ENCODE measurements around the gene CNTN4.

The CNTN4 gene

DNA sequence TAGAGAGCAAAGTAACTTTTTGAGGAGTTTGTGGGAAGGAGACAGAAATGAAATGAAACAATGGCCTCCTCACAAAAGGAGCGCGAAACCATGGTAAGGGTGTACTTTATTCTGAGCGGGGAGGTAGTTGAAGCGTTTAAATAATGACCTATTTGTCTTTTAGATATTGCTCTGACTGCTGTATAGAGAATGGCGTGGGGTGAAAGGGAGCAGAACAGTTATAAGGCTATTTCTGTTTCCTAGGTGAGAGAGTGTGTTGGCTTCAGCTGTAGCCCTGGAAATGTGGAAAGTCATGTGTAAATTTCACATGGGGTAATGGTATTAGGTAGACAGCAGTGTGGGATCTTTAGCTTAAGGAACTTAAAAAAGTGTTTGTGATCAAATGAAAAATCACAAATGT lies 54.9 kb downstream of the CNTN4 start:
- DNase-seq, result no peak

DNA sequence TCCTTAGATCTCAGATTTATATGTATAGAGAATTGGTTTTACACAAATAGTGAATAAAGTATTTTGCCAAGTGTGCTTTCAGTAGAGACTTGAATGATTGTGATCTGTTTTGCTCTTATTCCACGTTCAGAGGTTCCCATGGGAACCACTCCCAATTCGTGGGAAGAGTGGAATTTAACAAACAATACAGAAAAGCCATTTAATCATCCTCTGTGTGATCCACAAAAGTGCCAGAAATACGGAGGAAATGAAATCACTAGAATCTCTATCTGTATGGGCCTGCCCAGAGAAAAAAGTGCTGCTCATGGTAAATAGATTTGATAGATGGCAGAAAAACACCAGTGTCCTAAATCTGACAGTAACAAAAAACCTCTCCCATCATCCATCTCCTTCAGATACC lies 56.0 kb downstream of the CNTN4 start:
- no peak for DNase-seq

DNA sequence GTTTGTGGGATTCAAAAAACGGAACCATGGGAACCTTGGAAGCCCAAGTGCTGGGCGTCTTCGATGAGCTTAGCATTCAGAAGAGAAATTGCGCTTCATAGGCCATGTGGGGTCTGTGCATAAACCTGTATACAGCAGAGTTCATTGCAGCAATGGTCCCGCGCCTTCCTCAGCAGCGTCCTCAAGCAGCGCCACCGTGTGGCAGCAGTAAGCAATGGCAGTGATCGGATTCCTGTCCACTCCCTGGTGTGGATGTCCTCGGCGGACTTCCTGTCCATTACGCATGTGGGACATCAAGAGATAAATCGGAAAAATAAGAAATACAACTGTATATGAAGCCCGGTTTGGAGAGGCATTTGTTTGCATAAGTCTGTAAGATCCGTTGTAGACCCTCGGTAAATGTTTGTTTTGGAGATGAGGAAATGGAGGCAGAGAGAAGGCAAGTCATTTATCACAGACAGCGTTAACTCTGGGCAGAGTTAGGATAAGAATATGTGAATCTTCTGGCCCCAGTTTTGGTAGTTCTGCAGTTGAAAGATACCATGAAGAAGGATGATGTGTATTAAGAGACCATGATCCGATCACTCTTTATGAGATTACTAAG lies 57.7 kb downstream of the CNTN4 start:
- DNase-seq, result no peak

DNA sequence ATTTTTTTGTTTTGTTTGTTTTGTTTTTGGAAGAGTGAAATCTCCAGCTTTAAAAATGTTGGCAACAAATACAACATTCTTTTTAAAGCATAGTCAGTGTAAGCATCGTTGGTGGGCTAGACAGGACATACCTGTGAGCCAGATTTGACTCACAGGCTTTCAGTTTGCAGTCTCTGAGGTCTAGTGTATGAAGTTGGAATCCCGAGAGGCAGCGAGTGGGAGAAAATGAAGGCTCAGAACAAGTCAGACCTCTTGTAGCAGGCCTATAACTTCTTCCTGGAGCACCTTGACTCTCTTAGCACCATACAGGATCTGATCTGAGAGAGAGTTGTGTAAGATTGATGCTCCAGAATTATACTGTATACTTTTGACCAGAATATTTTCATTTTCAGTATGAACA lies 60.2 kb downstream of the CNTN4 start:
- no peak for DNase-seq

DNA sequence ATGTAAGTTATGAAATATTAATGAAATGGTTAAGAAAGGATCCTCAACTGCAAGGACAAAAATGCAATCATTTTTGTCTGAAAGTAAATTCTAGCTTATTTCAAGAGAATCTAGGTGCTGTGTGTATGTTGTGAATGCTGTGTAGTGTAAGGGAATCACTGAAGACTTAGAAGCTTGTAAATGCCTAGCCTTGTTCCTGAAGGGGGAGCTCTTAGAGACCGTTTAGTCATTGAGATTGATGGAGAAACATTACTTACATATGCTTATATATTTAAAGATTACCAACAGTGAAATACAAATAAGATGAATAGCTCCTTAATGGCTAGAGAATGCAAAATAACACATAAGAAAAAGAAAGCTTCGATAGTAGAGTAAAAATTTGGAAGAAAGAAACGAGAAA lies 67.9 kb downstream of the CNTN4 start:
- no peak for DNase-seq

DNA sequence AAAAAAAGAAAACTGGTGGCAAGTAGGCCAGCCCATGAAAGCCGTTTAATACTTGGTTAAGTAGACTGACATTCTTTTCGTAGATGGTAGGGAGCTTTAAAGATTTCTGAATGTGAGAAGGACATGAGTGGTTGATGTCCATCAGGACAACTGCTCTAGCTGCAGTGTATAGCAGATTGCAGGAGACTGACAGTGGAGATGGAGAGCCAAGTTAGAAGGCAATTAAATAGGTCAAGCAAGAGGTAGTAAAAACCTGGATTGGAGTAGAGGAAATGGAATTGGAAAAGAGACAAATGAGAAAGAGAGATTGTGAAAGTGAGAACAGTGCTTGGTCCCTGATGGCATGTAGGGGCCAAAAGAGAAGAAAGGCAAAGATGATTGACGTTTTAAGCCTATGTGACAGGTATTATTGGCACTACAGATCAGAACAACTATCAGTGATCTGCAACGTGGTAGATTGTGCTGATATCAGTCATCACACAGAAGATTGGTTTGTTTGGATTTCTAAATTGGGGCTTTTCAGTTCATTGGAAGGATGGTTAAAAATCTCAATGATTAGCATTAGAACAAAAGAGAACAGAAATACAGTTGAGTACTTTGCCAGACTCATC lies 74.0 kb downstream of the CNTN4 start:
- no peak for DNase-seq

DNA sequence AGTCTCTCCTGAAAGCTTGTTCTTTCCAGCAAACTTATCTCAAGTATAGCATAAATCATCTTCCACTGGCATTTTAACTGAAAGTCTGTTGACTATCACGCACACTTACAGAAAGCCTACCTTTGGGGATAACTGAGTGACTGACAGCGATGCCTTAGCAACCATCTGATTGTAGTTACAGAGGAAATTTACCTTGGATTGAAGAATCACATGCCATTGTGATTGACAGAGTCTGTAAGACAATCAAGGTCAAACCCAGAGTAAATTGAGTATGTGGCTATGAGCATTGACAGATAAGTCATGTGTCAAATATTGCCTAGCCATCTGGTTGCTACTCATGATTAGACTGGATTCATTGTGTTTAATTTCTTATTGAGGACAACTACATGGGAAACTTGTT lies 82.0 kb downstream of the CNTN4 start:
- DNase-seq, result no peak

DNA sequence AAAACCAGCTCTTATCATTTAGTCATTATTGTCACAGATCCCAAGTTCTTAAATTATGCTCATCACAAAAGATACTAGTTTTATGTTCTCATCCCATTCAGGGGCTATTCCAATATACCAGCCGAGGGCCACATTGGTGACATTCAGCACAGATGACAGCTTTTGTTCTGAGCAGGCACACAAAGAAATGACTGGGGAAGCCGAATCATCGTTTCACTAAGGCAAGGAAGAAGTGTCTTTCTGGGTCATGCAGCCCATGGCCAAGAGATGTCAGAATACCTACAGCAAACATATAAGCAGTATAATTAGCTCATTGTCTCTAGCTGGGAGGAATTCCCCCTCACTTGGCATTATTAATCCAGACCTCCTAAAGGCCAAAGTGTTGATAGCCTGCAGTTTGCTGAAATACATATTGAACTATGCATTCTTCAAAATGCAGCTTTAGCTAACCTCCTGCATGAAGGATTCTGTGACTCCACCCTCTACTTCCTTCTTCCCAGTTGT lies 100.2 kb downstream of the CNTN4 start:
- DNase-seq, result no peak

DNA sequence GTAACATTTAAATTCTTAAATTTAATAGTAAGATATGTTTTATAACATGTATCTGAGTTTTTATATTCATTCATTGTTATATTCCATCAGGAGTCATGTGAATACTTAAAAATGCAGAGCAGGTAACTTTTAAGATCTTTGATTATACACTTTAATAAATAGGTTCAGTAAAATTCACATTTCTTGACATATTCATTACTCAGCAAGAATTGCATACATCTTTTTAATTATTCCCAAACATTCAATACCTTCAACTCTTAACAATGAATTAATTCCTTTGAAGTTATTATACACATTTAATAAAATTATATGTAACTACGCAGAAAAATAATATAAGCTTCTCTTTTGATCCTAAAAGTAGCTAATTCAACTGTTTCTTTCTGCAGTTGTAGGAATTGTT lies 105.4 kb downstream of the CNTN4 start:
- DNase-seq, result no peak

DNA sequence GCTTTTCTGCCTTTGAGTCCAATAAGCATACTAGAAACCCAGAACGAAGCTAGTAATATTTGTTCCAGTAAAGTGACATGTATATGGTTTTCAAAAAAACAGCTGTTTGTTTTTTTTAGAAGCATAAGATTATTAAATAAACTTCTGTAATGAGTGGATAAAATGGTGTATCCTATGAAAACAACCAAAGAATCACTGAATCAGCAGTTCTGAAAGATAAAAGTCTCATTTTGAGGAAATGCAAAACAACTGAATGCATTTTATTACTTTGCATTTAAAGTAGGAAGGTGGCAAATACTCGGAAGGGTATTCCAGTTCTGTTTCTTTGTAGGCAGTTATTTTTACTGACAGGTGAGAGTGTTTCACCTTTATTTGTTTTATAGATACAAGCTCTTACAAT lies 107.0 kb downstream of the CNTN4 start:
- DNase-seq, result no peak

DNA sequence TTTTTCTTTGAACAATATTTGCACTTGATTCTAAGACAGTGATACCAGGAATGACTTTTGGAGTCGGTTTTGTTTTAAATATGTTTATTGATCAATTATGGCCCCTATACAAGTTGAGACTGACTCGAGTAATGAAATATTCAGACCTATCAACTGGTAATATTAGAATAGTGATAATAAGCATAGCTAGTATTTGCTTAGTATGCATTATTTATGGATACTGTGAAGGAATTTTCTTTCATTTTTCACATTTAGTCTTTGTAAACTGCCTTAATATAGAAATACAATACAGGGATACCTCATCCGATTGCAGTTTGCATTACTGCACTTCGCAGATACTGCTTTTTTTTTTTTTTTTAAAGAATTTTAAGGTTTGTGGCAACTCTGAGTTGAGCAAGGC lies 107.9 kb downstream of the CNTN4 start:
- DNase-seq, result no peak

DNA sequence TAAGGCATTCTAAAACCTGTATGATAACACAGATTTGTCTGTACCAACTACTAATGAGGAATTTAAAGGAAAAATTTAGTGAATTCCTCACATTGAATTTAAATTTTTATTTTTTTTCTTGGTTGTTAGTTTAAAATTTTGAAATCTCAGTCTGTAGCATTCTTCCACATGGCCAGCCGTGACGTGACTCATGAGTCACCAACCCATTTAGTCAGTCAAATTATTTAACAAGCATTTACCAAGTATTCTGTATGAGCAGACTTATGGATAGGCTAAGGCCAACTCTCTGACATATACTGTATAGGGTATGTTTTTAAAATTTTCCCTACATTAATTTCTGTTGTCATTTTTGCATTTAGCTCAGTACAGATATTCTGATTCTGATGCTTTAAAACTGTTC lies 112.9 kb downstream of the CNTN4 start:
- no peak for DNase-seq

DNA sequence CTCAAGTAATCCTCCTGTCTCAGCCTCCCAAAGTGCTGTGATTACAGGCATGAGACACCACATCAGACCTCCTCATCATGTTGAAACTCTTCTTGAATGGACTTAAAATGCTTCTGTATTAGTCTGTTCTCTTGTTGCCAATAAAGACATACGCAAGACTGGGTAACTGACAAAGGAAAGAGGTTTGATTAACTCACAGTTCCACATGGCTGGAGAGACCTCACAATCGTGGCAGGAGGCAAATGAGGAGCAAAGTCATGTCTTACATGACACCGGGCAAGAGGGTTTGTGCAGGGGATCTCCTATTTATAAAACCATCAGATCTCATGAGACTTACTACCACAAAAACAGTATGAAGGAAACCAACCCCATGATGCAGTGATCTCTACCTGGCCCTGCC lies 113.5 kb downstream of the CNTN4 start:
- DNase-seq, result no peak

DNA sequence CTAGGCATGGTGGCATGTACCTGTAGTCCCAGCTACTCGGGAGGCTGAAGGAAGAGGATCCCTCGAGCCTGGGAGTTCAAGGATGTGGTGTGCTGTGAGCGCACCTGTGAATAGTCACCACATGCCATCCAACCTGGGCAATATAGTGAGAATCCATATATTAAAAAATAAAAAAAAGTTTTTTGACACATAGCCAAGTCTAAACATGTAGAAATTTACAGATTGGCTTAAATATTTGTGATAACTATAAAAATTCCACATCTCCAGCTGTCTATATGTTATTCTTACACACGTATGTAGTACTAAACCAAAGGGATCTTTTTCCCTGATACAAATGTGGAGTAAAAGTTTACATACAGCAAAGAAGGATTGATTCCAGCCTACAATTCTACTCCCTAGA lies 119.7 kb downstream of the CNTN4 start:
- no peak for DNase-seq

DNA sequence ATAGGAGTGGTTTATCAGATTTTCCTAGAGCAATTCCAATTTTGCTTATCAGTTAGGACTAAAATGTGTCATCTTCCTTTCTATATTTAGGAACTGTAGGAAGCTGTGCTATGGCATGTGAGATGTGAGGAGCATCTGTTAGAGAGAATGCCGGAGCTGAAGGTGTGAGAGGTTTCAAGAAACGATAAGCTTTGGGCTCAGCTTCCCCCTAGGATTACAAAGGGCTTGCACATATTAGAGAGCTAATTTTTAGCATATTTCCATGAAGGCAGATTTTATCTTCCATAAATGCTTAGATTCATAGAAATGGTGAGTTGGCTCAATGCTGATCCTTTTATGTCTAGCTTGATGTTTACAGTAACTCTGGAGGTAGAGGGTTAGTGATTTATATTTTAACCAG lies 120.2 kb downstream of the CNTN4 start:
- DNase-seq, result no peak

DNA sequence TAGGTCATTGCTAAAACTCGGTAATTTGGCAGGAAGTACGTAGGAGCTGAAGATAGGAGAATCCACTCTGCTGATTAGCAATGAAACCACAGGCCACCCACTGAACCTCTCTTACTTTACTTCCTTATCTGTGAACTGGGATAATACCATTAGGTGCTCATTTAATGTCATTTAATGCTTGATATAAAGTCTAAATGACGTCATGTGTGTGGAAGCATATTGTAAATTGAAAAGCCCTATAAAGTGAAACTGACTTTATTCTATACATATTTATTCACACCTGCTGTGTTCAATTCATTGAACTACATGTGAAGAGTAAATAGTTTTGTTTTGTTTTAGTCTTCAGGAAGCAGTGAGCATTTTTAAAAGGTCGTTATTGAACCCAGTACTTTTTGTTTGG lies 137.5 kb downstream of the CNTN4 start:
- no peak for DNase-seq

DNA sequence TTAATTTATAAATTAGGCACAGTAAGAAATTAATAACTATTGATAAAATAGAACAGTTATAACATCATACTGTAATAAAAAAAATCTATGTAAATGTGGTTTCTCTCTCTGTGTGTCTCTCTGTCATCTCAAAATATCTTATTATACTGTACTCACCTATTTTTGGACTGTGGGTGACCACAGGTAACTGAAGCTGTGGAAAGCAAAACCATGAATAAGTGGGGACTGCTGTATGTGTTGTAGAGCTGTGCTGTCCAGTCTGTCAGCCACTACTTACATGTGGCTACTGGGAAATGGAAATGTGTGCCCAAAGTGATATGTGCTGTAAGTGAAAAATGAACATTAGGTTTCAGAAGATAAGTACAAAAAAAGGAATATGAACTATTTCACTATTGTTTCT lies 145.5 kb downstream of the CNTN4 start:
- no peak for DNase-seq

DNA sequence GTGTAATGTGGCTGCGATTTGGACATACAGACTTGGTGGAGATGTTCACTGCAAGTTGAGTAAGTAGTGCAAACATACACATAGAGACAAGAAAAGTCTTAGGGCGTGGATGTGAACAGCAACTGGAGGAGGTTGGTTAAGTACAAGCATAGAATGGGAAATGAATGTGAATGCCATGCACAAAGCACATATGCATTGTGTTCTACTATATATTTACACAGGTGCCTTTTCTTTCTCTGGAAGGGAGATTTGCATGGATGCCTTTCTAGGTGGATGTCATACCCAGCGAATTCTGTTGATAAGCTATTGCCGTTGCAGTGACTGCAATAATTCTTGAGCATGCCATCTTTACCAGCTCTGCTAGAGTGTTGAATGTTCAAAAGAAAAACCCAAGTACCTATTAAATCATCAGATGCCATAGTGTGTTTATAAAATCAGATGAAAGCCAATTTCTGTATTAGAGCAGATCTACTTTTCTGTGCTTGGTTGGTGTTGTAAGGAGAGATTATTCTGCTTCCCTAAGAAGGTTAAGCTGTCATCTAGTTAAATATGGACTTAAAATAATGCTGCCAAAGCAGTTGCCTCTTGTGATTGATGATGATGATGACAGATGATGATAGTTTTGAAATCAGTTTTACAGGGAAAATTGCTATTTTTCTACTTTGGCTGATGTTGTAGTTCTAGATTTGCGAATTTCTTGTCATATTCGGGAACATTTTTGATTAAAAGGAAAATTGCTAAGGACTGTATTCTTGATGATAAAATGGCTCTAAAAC lies 148.4 kb downstream of the CNTN4 start:
- no peak for DNase-seq

DNA sequence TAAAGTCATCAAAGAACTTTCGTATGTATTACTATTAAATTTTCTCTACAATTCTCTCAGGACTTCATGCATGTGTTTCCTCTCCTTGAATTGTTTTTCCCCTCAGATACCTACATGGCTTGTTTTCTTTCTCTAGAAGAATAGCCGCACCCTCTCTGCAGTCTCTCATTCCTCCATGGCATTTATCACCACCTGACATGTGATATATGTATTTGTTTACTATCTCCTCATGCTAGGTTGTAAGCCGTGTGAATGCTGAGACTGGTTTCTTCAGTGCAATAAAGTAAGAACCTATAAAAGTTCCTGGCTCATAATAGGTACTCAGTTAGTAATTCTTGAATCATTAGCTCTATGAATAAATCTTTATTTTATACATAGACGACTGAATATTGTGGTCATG lies 149.2 kb downstream of the CNTN4 start:
- DNase-seq, result no peak

DNA sequence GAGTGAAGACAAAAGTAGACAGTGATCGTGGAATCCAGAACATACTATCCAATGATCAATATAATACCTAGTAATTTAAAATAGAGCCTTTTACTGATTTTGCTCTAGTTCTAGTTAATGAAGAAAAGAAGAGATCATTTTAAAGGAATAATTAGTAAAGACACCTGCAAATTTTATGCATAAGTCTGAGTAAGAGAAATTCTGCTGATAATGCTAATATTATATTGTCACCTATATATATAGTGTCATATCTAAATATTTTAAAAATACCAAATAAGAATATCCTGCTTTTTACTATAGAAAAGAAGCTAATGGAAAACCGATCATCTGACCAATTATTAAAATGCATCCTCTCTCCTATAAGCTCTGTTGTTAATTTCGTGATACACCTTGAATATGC lies 152.1 kb downstream of the CNTN4 start:
- DNase-seq, result no peak

DNA sequence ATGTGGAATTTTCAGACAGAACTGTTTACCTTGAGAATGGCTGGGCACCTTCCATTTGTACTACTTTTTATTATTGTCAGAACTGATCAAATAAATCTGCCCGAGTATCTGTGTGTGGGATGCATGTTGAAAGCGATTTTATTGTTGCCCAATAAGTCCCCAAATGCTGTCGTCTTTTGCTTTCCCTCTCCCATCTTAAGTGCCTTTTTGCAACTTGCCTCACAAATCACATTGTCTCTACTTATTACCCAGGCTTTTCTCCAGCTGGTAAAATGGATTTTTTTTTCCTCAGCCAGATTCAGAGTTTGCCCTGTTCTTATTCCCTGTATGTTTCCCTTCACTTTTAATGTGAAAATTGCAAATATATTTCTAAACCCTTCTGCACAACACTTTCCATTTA lies 163.1 kb downstream of the CNTN4 start:
- no peak for DNase-seq

DNA sequence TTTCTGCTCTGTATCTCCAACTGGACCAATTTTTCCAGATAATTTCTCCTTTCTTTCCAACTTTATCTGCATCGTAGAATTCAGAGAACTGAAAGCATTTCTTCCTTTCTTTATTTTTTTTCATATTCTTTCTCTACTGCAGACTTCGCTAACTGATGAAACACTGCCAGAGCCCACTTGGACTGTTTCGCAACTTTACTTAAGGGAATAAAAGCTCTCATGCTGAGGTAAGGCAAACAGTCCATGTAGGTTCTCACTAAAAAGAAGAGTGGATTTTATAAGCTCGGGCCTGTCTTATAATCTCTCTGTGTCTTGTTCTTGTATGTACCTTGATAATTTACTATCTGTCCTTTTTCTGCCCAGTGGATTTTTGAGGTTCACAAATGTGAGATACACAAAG lies 163.5 kb downstream of the CNTN4 start:
- no peak for DNase-seq

DNA sequence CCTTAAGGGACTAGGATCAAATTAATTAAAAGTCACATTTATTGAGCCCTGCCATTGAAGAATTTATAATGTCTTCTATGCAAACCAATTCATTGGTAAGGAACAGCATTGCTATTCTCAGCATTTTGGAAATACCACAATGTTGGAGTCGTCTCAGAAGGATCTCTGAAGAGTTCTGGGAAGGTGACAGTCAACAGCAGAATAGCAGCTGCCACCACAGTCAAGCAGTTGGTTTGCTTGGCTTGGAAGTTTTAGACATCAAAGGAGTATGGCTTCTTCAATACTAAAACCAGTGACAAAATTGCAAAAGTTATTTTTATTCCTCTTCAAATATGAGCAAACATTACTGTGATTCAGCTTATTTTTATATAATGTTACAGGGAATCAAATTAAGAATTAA lies 167.9 kb downstream of the CNTN4 start:
- no peak for DNase-seq

DNA sequence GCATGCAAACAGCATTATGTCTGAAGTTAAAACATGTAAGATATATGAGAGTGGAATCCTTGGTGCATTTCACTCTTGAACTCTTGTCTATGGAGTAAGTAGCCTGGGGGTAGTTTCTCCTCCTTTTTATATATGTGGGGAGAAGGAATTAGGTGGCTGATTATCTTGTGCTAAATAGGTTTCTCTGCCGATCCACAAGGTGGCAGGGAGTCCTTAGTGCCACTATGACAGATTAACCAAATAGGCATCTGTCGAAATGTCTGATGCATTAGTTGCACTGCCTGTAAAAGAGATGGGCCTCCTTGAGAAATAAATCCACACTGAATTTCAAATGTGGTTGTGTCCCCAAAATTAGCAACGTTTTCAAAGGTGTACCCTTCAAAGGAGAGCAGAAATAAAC lies 170.1 kb downstream of the CNTN4 start:
- no peak for DNase-seq

DNA sequence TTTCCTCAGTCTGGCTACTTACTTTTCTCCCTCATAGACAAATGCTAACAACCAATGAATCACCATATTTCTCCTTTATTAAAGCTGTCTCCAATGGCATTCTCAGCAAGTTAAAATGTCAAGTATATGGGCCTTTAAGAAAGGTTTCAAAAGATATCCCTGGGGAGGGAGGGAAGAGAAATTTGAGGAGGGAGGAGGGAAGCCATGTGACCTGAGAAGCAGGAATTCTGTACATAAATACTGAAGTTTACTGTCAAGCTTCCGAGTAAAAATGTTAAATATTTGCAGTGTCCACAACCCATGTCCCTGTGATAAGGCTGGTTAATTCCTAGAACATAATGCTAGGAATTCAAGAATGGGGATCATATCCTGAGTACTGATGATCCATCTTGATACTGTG lies 175.9 kb downstream of the CNTN4 start:
- no peak for DNase-seq
